GM21367 (cell line): ENCODE data around the gene MS4A1.
"Not testable (repeated sequence)": the region's sequence is repeated elsewhere in the genome, so short reads cannot be mapped to it uniquely, and the experiment has no call there.

Source experiments
- ATAC-seq: cut with Tn5 transposase; IDR thresholded peaks from one replicate; pipeline ENCODE4 v1.9.1; 2021; ENCODE audit not compliant: unreplicated experiment

Gene MS4A1

DNA sequence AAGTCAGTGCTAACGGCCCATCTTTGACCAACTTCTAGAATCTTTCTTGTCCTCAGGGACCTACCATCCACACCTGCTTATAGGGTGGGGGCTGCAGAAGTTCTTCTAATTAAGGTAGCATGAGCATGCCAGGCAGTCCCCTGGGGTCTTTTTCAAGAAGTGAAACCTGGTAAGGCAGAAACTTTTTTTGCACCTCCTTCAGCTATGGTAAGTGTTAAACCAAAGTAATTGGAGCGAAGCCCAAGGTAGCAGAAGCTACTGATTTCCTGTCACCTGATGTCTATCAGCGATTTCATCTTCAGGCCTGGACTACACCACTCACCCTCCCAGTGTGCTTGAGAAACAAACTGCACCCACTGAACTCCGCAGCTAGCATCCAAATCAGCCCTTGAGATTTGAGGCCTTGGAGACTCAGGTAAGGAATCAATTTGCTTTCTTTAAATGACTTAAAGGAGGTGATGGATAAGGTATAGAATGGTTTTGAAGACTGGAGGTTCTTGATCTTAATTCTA is at the start of gene MS4A1:
TSS of gene MS4A1 (plus strand) at position 317 of the 512 bp plus-strand sequence. CDS start 6,528 bp downstream, outside the sequence.
- ATAC-seq: peak; percentile 84

DNA sequence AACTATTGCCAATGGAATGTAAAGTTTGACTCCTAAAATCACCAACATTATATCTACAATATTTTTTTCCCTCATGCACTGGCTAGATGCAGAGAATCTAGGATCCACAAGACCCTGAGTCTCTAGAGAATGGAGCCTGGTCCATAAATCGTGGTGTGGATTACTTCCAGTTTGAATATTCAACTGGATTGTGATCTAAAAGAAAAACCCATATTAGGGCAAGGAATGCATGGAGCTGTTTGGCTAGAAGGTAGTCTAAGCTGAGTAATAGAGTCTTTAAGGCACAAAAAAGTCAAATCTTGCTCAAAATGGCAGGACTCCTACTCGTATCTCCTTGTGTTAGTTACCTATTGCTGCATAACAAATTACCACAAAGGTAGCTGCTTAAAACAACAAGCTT is 35.6 kb upstream of the MS4A1 start:
- ATAC-seq: no peak

DNA sequence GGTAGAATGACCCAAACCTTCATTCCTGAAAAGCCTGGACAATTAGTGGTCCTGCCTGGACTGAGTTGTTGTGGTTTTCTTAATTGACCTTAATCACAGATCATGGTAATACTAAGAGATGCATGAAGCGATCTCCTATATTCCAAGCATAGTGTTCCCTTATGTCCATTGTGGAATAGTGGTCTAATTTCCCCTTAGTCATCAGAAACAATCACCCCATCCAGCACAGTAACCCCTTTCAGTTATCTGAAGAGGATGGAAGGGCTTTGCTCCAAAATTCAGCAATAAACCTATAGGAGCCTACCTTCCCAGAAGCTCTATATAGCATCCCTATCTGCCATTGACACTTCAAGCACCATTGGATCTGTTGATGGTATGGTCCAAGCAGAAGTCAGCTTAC is 33.0 kb upstream of the MS4A1 start:
- no peak for ATAC-seq

DNA sequence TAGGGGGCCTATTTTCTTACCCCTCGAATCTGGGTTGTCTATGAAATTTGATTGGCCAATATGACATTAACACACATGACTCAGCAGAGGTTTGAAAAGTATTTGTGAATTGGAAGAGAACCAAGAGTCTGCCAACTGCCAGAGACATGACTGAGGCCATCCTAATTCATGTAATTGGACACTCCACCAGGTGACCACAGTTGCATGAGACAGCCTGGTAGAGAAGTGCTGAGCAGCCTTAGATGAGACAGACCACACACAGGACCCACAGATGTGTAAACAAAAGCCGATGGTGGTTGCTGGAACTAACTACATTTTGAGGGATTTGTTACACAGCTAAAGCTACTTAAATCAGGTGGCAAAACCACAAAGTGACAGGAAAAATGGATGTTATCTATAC is 27.1 kb upstream of the MS4A1 start:
- ATAC-seq: no peak

DNA sequence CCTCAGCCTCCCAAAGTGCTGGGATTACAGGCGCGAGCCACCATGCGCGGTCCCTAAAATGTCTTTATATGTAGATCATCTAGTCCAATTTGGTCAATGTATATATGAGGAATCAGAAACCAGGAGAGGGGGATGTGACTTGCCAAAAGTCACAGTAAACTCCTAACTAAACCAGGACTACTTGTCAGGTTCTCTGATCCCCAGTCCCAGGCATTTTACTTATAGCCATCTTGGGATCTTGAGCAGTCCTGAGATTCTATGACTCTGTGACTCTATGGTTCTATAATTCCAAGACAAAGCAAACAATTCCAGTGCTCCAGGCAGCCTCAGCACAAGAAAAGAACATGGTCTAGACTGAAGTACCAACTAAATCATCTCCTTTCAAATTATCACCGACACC is 26.4 kb upstream of the MS4A1 start, which contains the start of gene MS4A5:
TSS of gene MS4A5 (plus strand) at position 301 of the 400 bp plus-strand sequence. CDS start 103 bp downstream, outside the sequence.
- ATAC-seq: no peak

DNA sequence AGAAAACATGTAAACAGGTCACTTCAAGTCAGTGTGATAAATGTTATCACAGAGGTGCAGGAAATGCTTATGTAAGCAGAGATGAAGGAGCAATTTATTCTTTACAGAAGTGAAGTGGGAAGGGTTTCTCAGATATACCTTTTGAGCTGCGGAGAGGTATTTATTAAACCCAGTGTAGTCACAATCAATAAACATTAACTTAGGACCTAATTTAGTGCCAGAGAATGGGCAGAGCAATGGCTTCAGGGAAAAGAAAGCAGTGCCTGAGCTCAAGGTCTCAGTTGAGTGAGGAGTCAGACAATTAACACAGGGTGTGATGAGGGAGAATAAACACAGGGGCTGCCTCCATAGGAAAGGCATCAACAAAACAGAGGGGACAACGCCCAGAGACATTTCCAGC is 24.4 kb upstream of the MS4A1 start:
- ATAC-seq: no peak

DNA sequence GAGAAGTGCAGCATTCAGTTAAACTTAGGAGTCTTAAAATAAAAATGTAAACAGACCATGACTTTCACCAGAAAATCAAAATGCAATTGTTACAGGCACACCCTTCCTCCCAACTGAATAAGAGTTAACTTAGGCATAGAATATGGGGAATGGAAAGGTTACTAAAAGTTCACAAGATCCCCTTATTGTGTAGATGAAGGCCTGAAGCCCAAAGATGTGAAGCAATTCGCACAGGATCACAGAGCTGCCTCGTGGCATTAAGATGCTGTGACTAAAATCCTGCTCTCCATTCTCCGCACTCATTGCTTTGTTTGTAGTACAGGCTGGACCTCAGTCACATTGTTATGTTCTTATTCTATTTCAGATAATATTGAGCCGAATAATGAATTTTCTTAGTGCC is 22.2 kb upstream of the MS4A1 start:
- ATAC-seq: no peak

DNA sequence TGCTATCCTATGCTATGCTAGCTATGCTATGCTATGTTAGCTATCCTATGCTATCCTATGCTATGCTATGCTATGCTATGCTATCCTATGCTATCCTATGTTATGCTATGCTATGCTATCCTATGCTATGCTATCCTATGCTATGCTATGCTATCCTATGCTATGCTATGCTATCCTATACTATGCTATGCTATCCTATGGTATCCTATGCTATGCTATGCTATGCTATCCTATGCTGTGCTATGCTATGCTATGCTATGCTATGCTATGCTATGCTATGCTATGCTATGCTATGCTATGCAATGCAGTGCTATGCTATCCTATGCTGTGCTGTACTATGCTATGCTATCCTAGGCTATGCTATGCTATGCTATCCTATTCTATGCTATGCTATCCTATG is 8.6 kb upstream of the MS4A1 start:
- ATAC-seq: no peak

DNA sequence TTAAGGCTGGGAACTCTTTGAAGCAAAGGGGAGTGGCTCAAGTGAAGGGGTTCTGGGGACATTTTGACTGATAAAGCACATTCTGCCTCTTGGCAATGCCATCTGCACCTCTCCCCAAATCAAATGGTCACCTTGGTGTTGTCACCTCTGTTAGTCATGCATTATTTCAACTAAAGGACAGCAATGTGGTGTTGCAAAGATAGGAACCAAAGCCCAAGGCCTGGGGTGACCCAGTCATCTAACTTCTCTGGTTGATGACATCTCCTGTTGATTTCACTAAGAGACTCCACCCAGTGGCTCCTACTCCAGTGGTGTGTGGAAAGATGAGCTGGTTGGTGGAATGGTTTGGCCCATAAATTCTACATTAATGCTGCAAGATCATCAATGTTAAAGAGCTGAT is 7.8 kb upstream of the MS4A1 start:
- no peak for ATAC-seq

DNA sequence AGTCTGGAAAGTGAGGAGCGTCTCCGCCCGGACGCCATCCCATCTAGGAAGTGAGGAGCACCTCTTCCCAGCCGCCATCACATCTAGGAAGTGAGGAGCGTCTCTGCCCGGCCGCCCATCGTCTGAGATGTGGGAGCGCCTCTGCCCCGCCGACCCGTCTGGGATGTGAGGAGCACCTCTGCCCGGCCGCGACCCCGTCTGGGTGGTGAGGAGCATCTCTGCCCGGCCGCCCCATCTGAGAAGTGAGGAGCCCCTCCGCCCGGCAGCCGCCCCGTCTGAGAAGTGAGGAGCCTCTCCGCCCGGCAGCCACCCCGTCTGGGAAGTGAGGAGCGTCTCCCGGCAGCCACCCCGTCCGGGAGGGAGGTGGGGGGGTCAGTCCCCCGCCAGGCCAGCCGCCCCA is 4.5 kb upstream of the MS4A1 start:
- not testable (repeated sequence) for ATAC-seq

DNA sequence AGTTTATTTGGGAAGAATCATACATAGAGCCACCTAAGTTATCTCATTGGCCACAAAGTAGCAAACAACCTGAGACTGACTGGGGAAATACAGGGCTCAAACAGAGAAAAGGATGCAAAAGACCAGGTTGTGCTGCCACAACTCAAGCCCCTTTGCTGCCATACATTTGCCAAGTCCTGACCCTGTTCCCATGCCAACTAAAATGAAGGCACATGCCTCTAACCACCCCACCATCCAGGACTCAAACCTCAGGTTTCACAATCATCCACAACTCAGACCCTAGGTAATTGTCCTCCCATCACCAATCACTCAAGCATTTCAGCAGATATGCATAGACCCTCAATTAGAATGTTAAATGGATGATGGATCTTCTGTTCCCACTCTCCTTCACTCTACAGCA is 1.4 kb upstream of the MS4A1 start:
- no peak for ATAC-seq

DNA sequence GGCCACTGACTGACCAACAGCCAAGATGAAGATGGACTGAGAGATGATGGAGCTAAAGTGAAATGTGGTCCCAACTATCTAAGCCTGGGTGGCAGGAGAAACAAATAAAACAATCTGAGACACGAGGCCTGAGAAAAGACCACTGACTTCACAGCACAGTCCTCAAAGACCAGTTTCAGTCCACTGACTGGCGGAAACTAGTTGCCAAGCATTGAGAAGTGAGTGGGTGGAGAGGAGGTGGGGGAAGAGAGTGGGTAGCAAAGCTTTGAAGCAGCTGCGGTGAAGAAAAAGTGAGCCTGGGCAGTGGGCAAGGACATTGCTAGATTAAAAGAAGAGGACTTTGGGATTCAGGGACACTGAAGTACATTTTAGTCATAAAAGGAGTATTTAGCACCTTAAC is 1.9 kb downstream of the MS4A1 start:
- ATAC-seq: peak; percentile 34

DNA sequence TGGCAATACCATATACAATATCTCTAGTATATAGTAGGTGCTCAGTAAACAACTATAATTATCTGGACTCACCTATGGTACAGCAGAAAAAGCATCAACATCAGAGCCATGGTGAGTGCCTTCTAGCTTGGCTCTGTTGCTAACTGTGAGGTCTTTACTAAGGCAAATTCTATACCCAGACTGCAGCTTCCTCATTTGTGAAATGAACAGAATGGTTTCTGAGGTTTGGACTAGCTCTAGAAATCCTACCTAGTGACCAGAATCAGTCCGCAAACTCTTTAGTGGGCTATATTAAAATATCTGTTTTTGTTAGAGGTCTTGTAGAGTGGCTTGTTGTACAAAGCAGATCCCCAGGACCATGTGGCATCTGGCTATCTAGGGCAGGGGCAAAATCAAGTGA is 3.7 kb downstream of the MS4A1 start:
- no peak for ATAC-seq

DNA sequence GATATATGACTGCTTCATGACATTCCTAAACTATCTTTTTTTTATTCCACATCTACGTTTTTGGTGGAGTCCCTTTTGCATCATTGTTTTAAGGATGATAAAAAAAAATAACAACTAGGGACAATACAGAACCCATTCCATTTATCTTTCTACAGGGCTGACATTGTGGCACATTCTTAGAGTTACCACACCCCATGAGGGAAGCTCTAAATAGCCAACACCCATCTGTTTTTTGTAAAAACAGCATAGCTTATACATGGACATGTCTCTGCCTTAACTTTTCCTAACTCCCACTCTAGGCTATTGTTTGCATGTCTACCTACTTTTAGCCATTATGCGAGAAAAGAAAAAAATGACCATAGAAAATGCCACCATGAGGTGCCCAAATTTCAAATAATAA is 13.2 kb downstream of the MS4A1 start:
- no peak for ATAC-seq

DNA sequence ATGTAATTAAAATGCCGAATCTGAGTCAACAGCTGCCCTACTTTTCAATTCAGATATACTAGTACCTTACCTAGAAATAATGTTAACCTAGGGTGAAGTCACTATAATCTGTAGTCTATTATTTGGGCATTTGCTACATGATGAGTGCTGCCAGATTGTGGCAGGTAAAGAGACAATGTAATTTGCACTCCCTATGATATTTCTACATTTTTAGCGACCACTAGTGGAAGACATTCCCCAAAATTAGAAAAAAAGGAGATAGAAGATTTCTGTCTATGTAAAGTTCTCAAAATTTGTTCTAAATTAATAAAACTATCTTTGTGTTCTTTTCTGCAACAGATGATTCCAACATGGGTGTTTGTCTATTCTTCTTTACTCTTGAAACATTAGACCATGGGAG is 14.1 kb downstream of the MS4A1 start:
- no peak for ATAC-seq

DNA sequence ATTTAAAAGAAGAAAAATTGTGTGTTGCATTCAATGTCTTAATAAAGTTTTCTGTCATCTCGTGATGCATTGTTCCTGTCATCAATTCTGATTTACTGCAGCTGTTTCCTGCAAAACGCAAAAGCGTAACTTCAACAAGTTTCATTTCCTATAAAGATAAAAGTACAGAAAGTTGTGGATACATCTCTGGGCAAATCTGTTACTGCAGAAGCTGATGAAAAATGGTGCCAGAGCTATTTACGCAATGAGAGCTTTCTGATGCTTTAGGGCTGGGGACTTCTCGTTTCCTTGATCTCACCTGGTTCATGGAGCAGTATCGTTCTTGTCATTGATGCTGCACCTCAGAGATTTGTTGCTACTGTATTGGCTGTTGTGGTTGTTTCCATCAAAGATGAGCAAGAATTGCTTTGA is 21.4 kb downstream of the MS4A1 start:
- ATAC-seq: no peak

DNA sequence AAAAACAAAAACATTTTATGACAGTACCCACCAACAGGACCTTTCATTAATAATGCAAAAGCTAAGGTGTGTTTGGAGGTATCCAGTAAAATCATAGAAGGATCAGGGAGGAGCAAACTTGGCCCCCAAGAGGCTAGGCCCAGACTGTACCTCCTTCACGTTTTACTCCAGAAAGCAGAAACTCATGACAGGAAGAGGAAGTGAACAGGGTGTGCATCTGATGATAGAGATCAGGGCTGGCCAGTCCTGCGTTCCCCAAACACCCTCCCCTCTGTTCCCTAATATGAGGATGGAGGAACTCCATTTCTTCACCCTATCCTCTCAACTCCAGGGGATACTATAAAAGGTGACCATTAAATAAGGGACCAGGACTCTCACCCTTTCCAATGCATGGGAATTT is 26.7 kb downstream of the MS4A1 start:
- ATAC-seq: no peak

DNA sequence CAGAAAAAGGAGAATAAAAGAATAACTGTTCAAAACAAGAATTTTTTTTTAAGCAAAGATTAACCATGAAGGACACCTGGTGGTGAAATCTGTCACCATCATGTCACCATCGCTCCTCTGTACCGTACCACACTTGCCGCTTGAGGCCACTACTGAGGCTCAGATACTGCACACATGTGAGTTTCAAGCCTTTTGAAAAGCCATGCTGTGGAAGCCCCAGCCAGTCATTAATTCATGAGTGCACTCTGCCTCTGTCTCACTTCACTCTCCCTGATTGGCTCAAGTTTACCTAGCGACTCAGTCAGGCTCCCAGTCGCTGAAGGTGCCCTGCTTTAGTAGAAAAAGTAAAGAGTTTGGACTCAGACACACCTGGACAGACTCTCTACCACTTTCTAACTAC is 30.3 kb downstream of the MS4A1 start:
- peak; percentile 97 for ATAC-seq

DNA sequence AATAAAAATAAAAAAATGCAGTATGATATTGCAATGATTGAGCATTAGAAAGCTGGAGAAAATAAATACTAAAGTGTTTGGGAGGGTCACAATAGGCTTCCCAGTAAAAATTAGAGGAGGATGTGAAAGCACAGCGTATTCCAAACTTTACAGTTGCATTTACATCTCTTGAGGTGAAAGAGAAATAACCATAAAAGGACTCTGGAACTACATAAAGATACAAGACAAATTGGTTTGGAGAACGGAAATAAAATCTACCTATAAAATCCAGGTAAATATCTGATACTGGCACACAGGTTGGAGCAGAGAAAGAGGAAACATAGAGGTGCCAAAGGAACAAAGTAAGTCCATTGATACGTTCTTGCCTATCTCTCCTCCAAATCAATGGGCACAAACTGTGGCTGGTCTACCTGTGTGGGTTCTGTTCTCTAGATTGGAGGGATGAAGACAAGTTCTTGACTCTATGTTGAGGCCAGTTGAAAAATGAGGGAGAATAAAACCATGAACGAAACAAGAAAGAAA is 36.9 kb downstream of the MS4A1 start, which contains the start of gene MS4A12:
TSS of gene MS4A12 (plus strand) at position 291 of the 522 bp plus-strand sequence. CDS start 4,541 bp downstream, outside the sequence.
- ATAC-seq: no peak

DNA sequence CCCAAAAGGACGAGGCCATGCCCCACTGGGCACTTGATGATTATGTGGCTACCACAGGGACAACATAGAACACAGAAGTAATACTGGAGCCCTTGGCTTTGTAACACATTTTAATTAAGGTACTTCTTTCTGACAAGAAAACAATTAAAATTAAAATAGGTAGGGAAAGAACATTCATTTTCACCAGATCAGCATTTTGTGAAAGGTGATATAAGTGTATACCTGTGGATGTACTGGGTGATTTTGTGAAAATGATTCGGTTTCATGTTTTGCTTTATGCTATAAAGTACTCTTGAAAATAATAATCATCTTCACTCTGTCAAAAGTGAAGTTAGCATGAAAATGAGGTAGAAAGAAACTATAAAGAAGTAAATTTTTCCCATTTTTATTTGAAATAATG is 37.8 kb downstream of the MS4A1 start:
- ATAC-seq: no peak

DNA sequence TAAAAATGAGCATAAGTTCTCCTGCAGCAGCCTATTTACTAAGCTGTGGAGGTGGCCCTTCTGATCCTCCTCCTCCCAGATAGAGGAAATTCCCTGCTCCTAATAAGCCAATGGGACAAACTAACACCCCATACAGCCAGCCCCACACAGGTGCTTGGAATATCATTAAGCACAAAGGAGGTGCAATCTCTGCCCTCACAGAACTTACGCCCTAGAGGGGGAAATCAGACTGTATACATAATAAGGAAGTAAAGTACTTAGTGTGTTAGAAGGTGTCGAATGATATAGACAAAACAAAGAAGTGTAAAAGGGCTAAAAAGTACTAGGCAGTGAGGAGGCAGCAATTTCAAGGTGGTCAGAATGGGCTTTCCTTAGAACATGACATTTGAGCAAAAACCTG is 42.8 kb downstream of the MS4A1 start:
- ATAC-seq: peak; percentile 15

DNA sequence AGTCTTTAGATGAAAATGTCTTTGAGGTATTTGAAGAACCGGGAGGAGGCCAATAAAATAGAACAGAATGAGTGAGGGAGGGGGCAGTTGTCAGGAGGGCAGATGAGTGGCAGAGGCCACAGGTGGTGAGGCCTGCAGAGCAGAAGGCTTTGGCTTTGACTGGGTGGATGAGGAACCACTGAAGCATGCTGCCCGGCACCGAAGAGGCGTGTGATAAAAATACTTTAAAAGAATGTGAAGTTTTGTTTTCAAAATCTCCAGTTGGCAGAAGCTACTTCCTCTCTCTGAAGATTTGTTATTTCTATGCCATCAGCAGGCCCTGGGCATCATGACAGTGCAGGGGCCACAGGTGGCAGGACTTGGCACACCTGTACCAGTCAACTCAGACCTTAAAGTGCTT is 43.2 kb downstream of the MS4A1 start:
- peak; percentile 70 for ATAC-seq

DNA sequence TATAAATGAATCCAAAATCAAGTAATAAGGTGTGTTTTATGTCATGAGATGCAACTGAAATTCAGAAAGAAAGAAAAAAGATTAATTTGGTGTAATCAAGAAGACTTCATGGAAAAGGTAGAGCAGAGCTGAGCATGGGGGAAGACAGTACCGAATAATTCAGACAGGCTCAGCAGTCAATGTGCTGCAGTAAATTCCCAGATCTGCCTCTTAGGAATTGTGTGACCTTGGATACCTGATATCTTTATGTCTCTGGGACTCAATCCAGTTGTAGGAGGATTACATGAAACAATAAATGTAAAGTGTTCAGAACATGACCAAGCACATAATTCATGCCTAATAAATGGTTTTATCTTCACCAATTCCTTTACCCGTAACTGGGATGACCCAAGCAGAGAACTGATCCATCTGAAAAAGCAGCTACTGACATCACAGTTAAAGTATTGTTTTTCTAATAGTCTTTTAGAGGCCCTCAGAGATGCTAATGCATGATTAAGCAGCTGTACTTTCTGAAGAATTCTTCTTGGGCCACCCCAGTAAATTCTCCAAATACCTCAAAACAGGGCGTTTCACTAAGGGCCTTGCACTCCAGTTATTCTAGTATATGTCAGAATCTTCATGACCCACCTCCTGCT is 44.7 kb downstream of the MS4A1 start:
- no peak for ATAC-seq
